Endodermal cell (in vitro differentiated cells): ENCODE results near the gene LCN15. TPM values are rescaled to one million over a fixed set of nuclear protein-coding genes. Genes with fewer than 3 reads are reported as not detected.
"Not testable (repeated sequence)": the region's sequence is repeated elsewhere in the genome, so short reads cannot be mapped to it uniquely, and the experiment has no call there.

Experiments
- DNase-seq: peaks from one replicate; pipeline ENCODE4 v3.0.0-alpha.2; 2017
- H3K27ac ChIP-seq: 2 replicates; pipeline ENCODE4 v1.5.1; 2013; ENCODE audit warnings: mild to moderate bottlenecking, low read depth, low read length, moderate library complexity
- H3K27me3 ChIP-seq: 2 replicates; pipeline ENCODE4 v1.6.1; 2013; ENCODE audit warnings: mild to moderate bottlenecking, low read length, moderate library complexity; ENCODE audit not compliant: insufficient read depth, control insufficient read depth, poor library complexity, severe bottlenecking
- H3K36me3 ChIP-seq: 2 replicates; pipeline ENCODE4 v1.7.0; 2013; ENCODE audit warnings: mild to moderate bottlenecking, low read length, moderate library complexity; ENCODE audit not compliant: control insufficient read depth, insufficient read depth
- H3K4me1 ChIP-seq: one replicate; pipeline ENCODE4 v1.7.0; 2013; ENCODE audit warnings: low read length; ENCODE audit not compliant: control insufficient read depth, insufficient read depth
- H3K4me3 ChIP-seq: 2 replicates; pipeline ENCODE4 v1.5.1; 2013; ENCODE audit warnings: mild to moderate bottlenecking, low read length, moderate library complexity
- H3K9ac ChIP-seq: 2 replicates; pipeline ENCODE4 v1.6.1; 2013; ENCODE audit warnings: mild to moderate bottlenecking, low read length, moderate library complexity; ENCODE audit not compliant: poor library complexity, severe bottlenecking; ENCODE audit errors: extremely low read depth
- H3K9me3 ChIP-seq: 2 replicates; pipeline ENCODE4 v1.6.1; 2013; ENCODE audit warnings: mild to moderate bottlenecking, low read length, moderate library complexity; ENCODE audit not compliant: control insufficient read depth
- H3K27ac Mint-ChIP-seq: 2 replicates; pipeline ENCODE4 v1.8.0; 2020; ENCODE audit warnings: mixed read lengths
- H3K27me3 Mint-ChIP-seq: 2 replicates; pipeline ENCODE4 v1.8.0; 2021; ENCODE audit warnings: mild to moderate bottlenecking, mixed read lengths; ENCODE audit not compliant: insufficient read depth
- H3K36me3 Mint-ChIP-seq: 2 replicates; pipeline ENCODE4 v1.8.0; 2020; ENCODE audit warnings: low read depth, mixed read lengths
- H3K4me1 Mint-ChIP-seq: 2 replicates; pipeline ENCODE4 v1.8.0; 2020; ENCODE audit warnings: mixed read lengths
- H3K4me3 Mint-ChIP-seq: 2 replicates; pipeline ENCODE4 v1.8.0; 2020; ENCODE audit warnings: mild to moderate bottlenecking, moderate library complexity, mixed read lengths
- H3K9me3 Mint-ChIP-seq: 2 replicates; pipeline ENCODE4 v1.8.0; 2020; ENCODE audit warnings: mild to moderate bottlenecking, mixed read lengths
- CTCF ChIP-seq: fragments of 200-600 bp; sonication (generic); conservative IDR thresholded peaks from 2 replicates; pipeline ENCODE4 v1.5.0; 2021; ENCODE audit warnings: antibody characterized with exemption, mild to moderate bottlenecking
- WGBS, 2 experiments: methylation state at CpG; one replicate each; pipeline versions ENCODE4 v1.1.5 to v1.1.7; 2013; ENCODE audit warnings: missing lambda C conversion rate in 2 of 2, mixed read lengths in 1 of 2; ENCODE audit not compliant: insufficient coverage in 1 of 2, insufficient read length in 1 of 2; 5-methylcytosine and 5-hydroxymethylcytosine counted together
- total RNA-seq, 2 donors: library from RNA; stranded (reverse); fragmentation: NEBNext Ultra II Directional in 1 of 2; extraction: Animal tissue kit (Norgen Biotek cat#: 25700) in 1 of 2; gene quantifications; 2 replicates in 1 of 2; 3 replicates in 1 of 2; pipeline ENCODE4 v1.2.1, GENCODE V29; 2021

LCN15 gene
- total RNA-seq, 2 donors from 2014 or later, result 0.51 to 1.2 TPM

GRCh38 chr9:136786451-136786850, 22.1 kb upstream of the LCN15 start:
- Histone ChIP-seq H3K9me3 (no peaks in the 10 kb centered on the region), H3K27ac (no peak overlapping the region), H3K27me3 (no peaks in the 10 kb centered on the region), H3K4me1 (peaks cover 14% of the 10 kb centered on the region), H3K4me3 (no peak overlapping the region), H3K36me3 (no peaks in the 10 kb centered on the region), H3K9ac (no peak overlapping the region)
- H3K36me3 Mint-ChIP-seq, result no peaks in the 10 kb centered on the region
- no peak for DNase-seq
- no peaks in the 10 kb centered on the region for H3K9me3 Mint-ChIP-seq
- no peaks in the 10 kb centered on the region for H3K27me3 Mint-ChIP-seq
- peaks cover 30% of the 10 kb centered on the region for H3K4me1 Mint-ChIP-seq
- WGBS, 2 experiments, result 83 to 92% methylated on average over 6 to 10 of the region's 10 CpGs
- H3K27ac Mint-ChIP-seq, result no peak overlapping the region
- TF ChIP-seq CTCF, result no peak
- no peak overlapping the region for H3K4me3 Mint-ChIP-seq

DNA sequence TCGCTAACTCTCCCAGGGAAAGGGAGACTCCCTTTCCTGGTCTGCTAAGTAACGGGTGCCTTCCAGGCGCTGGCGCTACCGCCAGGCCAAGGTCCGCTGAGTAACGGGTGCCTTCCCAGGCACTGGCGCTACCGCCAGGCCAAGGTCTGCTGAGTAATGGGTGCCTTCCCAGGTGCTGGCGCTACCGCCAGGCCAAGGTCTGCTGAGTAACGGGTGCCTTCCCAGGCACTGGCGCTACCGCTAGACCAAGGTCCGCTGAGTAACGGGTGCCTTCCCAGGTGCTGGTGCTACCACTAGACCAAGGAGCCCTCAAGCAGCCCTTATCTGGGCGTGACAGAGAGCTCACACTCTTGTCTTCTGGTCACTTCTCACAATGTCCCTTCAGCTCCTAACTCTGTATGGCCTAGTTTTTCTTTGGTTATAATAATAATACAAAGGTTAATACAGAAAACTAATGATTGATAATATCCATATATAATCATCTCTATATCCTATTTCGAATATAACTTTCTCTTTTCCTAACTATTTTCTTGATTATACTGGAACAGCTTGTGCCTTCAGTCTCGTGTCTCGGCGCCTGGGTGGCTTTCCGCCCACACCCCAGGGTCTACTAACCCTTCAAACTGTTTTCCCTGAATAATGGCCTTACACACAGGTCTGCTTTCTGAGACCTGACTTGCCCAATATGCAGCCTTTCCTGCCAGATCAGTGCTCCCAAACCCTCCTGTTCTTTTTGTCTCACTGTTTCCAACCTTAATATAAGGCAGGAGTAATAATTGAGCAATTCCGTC, 21.4 kb upstream of the LCN15 start:
- not testable (repeated sequence) for H3K9ac ChIP-seq, H3K27ac ChIP-seq, H3K4me3 ChIP-seq, H3K27me3 Mint-ChIP-seq, H3K36me3 ChIP-seq, H3K4me3 Mint-ChIP-seq, DNase-seq, H3K9me3 Mint-ChIP-seq, H3K9me3 ChIP-seq, H3K27me3 ChIP-seq, H3K27ac Mint-ChIP-seq, H3K36me3 Mint-ChIP-seq
- H3K4me1 Mint-ChIP-seq, result peaks cover 37% of the 10 kb centered on the region
- WGBS, 2 experiments, result 92 to 97% methylated on average over 20 to 23 of the region's 23 CpGs
- peaks cover 14% of the 10 kb centered on the region for H3K4me1 ChIP-seq

GRCh38 chr9:136784997-136785361, 20.7 kb upstream of the LCN15 start:
- Mint-ChIP-seq H3K36me3 (no peaks in the 10 kb centered on the region), H3K4me3 (no peak overlapping the region), H3K4me1 (peaks cover 41% of the 10 kb centered on the region), H3K27me3 (peaks cover 4% of the 10 kb centered on the region), H3K9me3 (no peaks in the 10 kb centered on the region), H3K27ac (no peak overlapping the region)
- WGBS, 2 experiments, result 86 to 94% methylated on average over 2 to 6 of the region's 6 CpGs
- Histone ChIP-seq H3K27ac (no peak overlapping the region), H3K36me3 (no peaks in the 10 kb centered on the region), H3K9ac (no peak overlapping the region), H3K4me1 (peaks cover 10% of the 10 kb centered on the region), H3K27me3 (no peaks in the 10 kb centered on the region), H3K9me3 (no peaks in the 10 kb centered on the region), H3K4me3 (no peak overlapping the region)
- no peak for TF ChIP-seq CTCF
- DNase-seq, result no peak
